Lower lobe of right lung (tissue), 2 donors: ENCODE data around the gene CTCFL. TPM values are rescaled to one million over a fixed set of nuclear protein-coding genes. Genes with fewer than 3 reads are reported as not detected.
A peak's percentile ranks its signal among the peaks of the same experiment; 100 is the strongest.

Experiments used
- ATAC-seq, 2 donors: fragments of 200-7000 bp; cut with Tn5 transposase; one replicate each; pipeline ENCODE4 v1.9.1; 2020 to 2022; ENCODE audit warnings: mild to moderate bottlenecking in 2 of 2, moderate library complexity in 2 of 2
- DNase-seq: peaks from one replicate; pipeline ENCODE4 v3.0.0-alpha.2; 2020
- H3K27ac ChIP-seq: fragments of 200-600 bp; one replicate; pipeline ENCODE4 v1.8.0; 2022
- H3K27me3 ChIP-seq: fragments of 200-600 bp; one replicate; pipeline ENCODE4 v1.8.0; 2022; ENCODE audit warnings: low read depth
- H3K36me3 ChIP-seq: fragments of 200-600 bp; one replicate; pipeline ENCODE4 v1.8.0; 2022; ENCODE audit warnings: mild to moderate bottlenecking
- H3K4me1 ChIP-seq: fragments of 200-600 bp; one replicate; pipeline ENCODE4 v1.8.0; 2022
- H3K4me3 ChIP-seq: fragments of 200-600 bp; one replicate; pipeline ENCODE4 v1.8.0; 2022; ENCODE audit warnings: mild to moderate bottlenecking
- H3K9me3 ChIP-seq: fragments of 200-600 bp; one replicate; pipeline ENCODE4 v1.8.0; 2022
- intact Hi-C: fragments of 100-400 bp; cut with DNase I; formaldehyde crosslinking; loops from one replicate; pipeline ENCODE4 v1.11.0; 2022
- total RNA-seq: library from RNA; stranded (reverse); fragmentation: NEBNext Ultra II Directional; extraction: Animal tissue kit (Norgen Biotek cat#: 25700); gene quantifications from one replicate; pipeline ENCODE4 v1.2.1, GENCODE V29; 2021
- TF ChIP-seq, protein P1 (sequence below): fragments of 200-600 bp; IDR thresholded peaks from one replicate; pipeline ENCODE4 v1.8.0; 2022; ENCODE audit warnings: antibody characterized with exemption, mild to moderate bottlenecking
- donor health status: DM: no; HTN: yes; CAD: no; lungs with severe emphysema.

Gene CTCFL
- total RNA-seq, 1 donor from 2014 or later: not detected

DNA sequence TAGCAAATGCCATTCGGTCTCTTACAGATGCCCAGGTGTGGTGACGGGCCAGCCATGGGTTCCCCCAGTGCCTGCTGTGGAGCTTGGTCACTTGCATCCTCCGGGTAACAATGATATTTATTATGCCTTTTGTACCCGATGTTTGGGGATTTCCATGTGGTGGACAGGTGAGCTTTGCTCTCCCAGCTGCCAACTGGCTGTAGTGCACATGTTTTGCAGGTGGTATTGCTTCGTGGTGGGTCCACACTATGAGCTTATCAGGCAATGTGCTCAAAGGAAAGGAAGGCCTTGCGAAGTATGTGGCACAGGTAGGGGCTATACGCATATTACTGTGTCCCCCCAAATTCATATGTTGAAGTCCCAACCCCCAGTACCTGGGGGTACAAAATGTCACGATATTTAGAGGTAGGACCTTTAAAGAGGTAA is 4.2 kb upstream of the CTCFL start:
- Histone ChIP-seq H3K36me3 (no peaks in the 10 kb centered on the region), H3K4me3 (no peak overlapping the region), H3K27ac (no peak overlapping the region), H3K27me3 (no peaks in the 10 kb centered on the region), H3K9me3 (no peaks in the 10 kb centered on the region), H3K4me1 (no peaks in the 10 kb centered on the region)
- DNase-seq (no peak), ATAC-seq (no peak)
- TF ChIP-seq, protein P1, sequence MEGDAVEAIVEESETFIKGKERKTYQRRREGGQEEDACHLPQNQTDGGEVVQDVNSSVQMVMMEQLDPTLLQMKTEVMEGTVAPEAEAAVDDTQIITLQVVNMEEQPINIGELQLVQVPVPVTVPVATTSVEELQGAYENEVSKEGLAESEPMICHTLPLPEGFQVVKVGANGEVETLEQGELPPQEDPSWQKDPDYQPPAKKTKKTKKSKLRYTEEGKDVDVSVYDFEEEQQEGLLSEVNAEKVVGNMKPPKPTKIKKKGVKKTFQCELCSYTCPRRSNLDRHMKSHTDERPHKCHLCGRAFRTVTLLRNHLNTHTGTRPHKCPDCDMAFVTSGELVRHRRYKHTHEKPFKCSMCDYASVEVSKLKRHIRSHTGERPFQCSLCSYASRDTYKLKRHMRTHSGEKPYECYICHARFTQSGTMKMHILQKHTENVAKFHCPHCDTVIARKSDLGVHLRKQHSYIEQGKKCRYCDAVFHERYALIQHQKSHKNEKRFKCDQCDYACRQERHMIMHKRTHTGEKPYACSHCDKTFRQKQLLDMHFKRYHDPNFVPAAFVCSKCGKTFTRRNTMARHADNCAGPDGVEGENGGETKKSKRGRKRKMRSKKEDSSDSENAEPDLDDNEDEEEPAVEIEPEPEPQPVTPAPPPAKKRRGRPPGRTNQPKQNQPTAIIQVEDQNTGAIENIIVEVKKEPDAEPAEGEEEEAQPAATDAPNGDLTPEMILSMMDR: no peak
- intact Hi-C loops: no loop called here

DNA sequence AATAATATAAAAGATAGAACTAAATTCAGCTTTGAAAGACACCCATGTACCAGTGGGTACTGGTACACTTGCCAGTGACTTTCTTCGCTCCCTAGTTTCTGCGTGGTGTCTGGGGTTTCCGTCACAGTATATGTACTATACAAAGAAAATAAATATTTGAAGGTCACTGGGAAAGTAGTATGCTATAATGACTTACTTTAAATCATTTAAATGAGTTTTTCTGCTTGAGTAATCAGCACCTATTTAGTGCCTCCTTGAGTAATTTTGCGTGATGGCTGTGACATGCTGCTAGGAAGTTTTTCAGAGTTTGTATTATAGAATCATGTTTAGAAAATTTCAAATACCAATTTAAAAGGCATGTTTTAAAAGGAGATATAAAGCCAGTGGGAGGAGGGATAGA is 3.2 kb upstream of the CTCFL start:
- Histone ChIP-seq H3K4me1 (no peaks in the 10 kb centered on the region), H3K27me3 (no peaks in the 10 kb centered on the region), H3K36me3 (no peaks in the 10 kb centered on the region), H3K9me3 (no peaks in the 10 kb centered on the region), H3K4me3 (no peak overlapping the region), H3K27ac (no peak overlapping the region)
- TF ChIP-seq, protein P1: no peak
- ATAC-seq (no peak), DNase-seq (no peak)
- intact Hi-C loops: no loop called here

DNA sequence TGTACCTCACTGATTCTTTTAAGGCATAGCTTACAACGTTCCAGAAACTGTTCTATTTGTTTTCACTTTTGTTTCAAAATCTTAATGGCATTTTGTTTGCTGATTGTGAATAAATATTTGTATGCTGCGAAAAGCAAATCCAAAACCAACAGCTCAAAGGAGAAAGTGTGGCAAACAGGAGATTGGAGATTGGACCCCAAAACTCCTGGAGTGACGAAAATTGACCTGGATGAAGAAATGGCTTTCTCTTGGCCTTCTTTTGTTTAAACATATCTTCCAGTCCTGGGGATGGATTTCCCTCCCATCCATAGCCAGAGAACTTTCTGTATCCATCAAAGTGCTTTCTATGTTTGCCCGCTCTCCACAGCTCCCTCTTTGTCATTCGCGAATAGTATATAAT is 2.8 kb upstream of the CTCFL start:
- TF ChIP-seq, protein P1: no peak
- Histone ChIP-seq H3K4me3 (no peak overlapping the region), H3K9me3 (no peaks in the 10 kb centered on the region), H3K27me3 (no peaks in the 10 kb centered on the region), H3K27ac (no peak overlapping the region), H3K4me1 (no peaks in the 10 kb centered on the region), H3K36me3 (no peaks in the 10 kb centered on the region)
- intact Hi-C loops: no loop called here
- ATAC-seq (no peak), DNase-seq (no peak)

DNA sequence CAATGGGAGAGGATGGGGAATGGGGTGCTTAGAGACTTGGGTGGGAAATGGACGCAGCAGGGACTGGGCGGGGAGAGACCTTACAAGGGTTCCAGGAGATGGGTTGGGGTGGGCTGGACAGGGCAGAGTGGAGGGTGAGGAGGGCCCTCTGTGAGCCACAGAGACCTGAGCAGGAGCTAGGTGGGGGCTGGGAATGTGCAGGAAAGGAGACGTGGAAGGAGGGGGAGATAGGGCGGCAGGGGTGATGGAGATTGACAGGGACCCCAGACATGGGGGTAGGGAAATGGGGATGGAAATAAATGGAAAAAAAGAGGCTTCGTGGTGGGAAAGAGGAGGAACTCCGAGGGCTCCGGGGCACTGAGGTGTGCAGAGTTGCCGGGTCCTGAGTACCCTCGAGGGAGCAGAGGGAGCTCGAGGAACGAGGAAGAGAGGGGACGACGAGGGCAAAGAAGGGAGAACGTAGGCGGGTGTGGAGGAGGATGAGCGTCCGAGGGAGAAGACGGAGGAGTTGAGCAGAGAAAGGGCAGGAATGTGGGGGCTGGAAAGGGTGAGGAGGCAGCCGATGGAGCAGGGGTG is 2.0 kb upstream of the CTCFL start:
- Histone ChIP-seq H3K27ac (no peak overlapping the region), H3K9me3 (no peaks in the 10 kb centered on the region), H3K4me1 (no peaks in the 10 kb centered on the region), H3K4me3 (no peak overlapping the region), H3K36me3 (no peaks in the 10 kb centered on the region), H3K27me3 (no peaks in the 10 kb centered on the region)
- TF ChIP-seq, protein P1: no peak
- DNase-seq (no peak), ATAC-seq (peak in 1 of 2 donors; percentile 12)
- intact Hi-C loops: no loop called here

DNA sequence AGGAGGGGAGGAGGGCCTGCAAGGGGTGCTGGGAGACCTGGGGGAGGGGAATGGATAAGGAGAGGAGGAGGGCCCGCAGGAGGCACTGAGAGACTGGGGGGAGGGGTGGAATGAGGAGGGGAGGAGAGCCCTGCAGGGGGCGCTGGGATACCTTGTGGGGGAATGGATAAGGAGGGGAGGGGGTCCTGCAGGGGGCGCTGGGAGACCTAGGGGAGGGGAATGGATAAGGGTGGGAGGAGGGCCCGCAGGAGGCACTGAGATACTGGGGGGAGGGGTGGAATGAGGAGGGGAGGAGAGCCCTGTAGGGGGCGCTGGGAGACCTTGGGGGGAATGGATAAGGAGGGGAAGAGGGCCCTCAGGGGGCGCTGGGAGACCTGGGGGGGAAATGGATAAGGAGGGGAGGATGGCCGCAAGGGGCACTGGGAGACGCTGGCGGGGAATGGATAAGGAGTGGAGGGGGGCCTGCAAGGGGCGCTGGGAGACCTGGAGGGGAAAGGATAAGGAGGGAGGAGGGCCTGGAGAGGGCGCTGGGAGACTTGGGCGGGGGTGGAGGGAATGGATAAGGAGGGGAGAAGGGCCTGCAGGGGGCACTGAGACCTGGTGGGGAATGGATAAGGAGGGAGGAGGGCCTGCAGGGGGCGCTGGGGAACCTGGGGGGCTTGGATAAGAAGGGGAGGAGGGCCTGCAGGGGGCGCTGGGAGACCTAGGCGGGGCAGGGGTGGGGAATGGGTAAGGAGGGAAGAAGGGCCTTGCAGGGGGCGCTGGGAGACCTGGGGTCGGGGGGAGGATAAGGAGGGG is 1.3 kb upstream of the CTCFL start:
- no peak for ATAC-seq

More for the DNA sequence above, 1.3 kb upstream of the CTCFL start:
- Histone ChIP-seq H3K4me1 (no peaks in the 10 kb centered on the region), H3K9me3 (no peaks in the 10 kb centered on the region), H3K27me3 (no peaks in the 10 kb centered on the region), H3K4me3 (no peak overlapping the region), H3K36me3 (no peaks in the 10 kb centered on the region), H3K27ac (no peak overlapping the region)
- intact Hi-C loops: no loop called here
- TF ChIP-seq, protein P1: no peak
- no peak for DNase-seq
